GM12801 (cell line): ENCODE measurements around the gene RDM1.

ENCODE experiments used
- CTCF ChIP-seq: IDR thresholded peaks from one replicate; pipeline ENCODE4 v1.5.1; 2011; ENCODE audit warnings: control low read depth; ENCODE audit not compliant: insufficient read length; ENCODE audit errors: extremely low read depth

The RDM1 gene

GRCh38 chr17:35914354-35914753, 16.2 kb downstream of the RDM1 start:
- no peak for TF ChIP-seq CTCF

- no peak for TF ChIP-seq CTCF
Observed at GRCh38 chr17:35913609-35914008, 17.0 kb downstream of the RDM1 start.

- TF ChIP-seq CTCF = no peak
Observed at GRCh38 chr17:35912942-35913341, 17.6 kb downstream of the RDM1 start.

GRCh38 chr17:35912339-35912912, 18.1 kb downstream of the RDM1 start:
- no peak for TF ChIP-seq CTCF

- no peak for TF ChIP-seq CTCF
Observed at GRCh38 chr17:35909408-35909807, 21.2 kb downstream of the RDM1 start.

- no peak for TF ChIP-seq CTCF
Observed at GRCh38 chr17:35907691-35908090, 22.9 kb downstream of the RDM1 start.

GRCh38 chr17:35906926-35907637, 23.5 kb downstream of the RDM1 start:
- TF ChIP-seq CTCF = no peak
